Heart left ventricle (tissue), 11 donors: ENCODE data around the gene HEBP1. TPM values are rescaled to one million over a fixed set of nuclear protein-coding genes. Genes with fewer than 3 reads are reported as not detected.

Experiments
- polyA plus RNA-seq, 2 donors: library from polyadenylated mRNA; stranded (reverse); fragments of 200-250 nt; gene quantifications; one replicate each; pipeline ENCODE4 v1.2.3, GENCODE V29; 2013
- total RNA-seq, 9 donors: library from RNA; depleted of rRNA in 2 of 9; stranded (reverse); fragments of >200 nt in 2 of 9; fragmentation: NEBNext Ultra II Directional in 3 of 9; extraction: Animal tissue kit (Norgen Biotek cat#: 25700) in 3 of 9; gene quantifications; one replicate each; pipeline versions ENCODE4 v1.1.0 to v1.2.4, GENCODE V29; 2016 to 2023
- donor health status: ischemic (EF 13 %, LVEDD 7.1; RV severe dilation, severe dysfunction).
- donor health status: healthy with polysubstance abuse.
- donor health status: DM: no; HTN: yes; CAD: no.
- donor health status: DM: no; HTN: no; CAD: no.
- donor health status: ischemic (EF 25% LVEDD 5.7; RV mildly dilated, moderate dysfunction).
- donor health status: healthy.
- donor health status: DM: yes; HTN: yes; CAD: no.
- donor health status: PGD.
- donor health status: nonischemic (EF 23%, LVEDD 6.1; RV moderate dilation, normal function).

The HEBP1 gene
- total and polyA plus RNA-seq, 11 donors = 26.3 to 88.1 (median 52.6) TPM

Other genes starting within 250 kb of the HEBP1 start
- 10 to 100 TPM in 8 of 9 donors, 1 to 10 TPM in 1; 7.8 to 45.0 (median 15.2) TPM for gene APOLD1, start 214.6 kb downstream of the HEBP1 start, total RNA-seq
- gene APOLD1, start 214.6 kb downstream of the HEBP1 start, polyA plus RNA-seq = 10 to 100 TPM in 1 of 2 donors, 1 to 10 TPM in 1; 7.1 to 24.6 TPM
- 10 to 100 TPM; 23.9 to 38.2 (median 27.1) TPM for gene DDX47, start 186.9 kb downstream of the HEBP1 start, total RNA-seq
- 10 to 100 TPM; 13.7 to 34.0 TPM for gene DDX47, start 186.9 kb downstream of the HEBP1 start, polyA plus RNA-seq
- 1 to 10 TPM in 6 of 9 donors, under 1 TPM in 3; 0.27 to 5.3 (median 1.3) TPM for gene GPRC5A, start 108.7 kb downstream of the HEBP1 start, total RNA-seq
- under 1 TPM; 0.40 to 0.61 TPM for gene GPRC5A, start 108.7 kb downstream of the HEBP1 start, polyA plus RNA-seq
- gene GPRC5D, start 48.1 kb downstream of the HEBP1 start, total RNA-seq = not detected
- gene GPRC5D, start 48.1 kb downstream of the HEBP1 start, polyA plus RNA-seq = under 1 TPM in 1 of 2 donors, not detected in 1; 0.11 TPM
- 1 to 10 TPM; 1.5 to 3.5 (median 2.6) TPM for gene FAM234B, start 44.1 kb upstream of the HEBP1 start, total RNA-seq
- 1 to 10 TPM; 1.2 to 2.5 TPM for gene FAM234B, start 44.1 kb upstream of the HEBP1 start, polyA plus RNA-seq
- not detected for gene GSG1, start 103.4 kb upstream of the HEBP1 start, total RNA-seq
- not detected for gene GSG1, start 103.4 kb upstream of the HEBP1 start, polyA plus RNA-seq
- 100 to 1,000 TPM in 6 of 9 donors, 10 to 100 TPM in 3; 67.9 to 281 (median 175) TPM for gene EMP1, start 196.5 kb upstream of the HEBP1 start, total RNA-seq
- gene EMP1, start 196.5 kb upstream of the HEBP1 start, polyA plus RNA-seq = 10 to 100 TPM; 16.4 to 83.0 TPM